Smooth muscle cell (in vitro differentiated cells): Measurements from ENCODE around the gene CFAP91. TPM values are rescaled to one million over a fixed set of nuclear protein-coding genes. Genes with fewer than 3 reads are reported as not detected.

Experiments
- DNase-seq: peaks from one replicate; lab custom pipeline; 2025; ENCODE audit not compliant: unreplicated experiment; lab: John Stamatoyannopoulos, UW
- H2AFZ ChIP-seq: fragments of 200-600 bp; sonication (generic); 2 replicates; pipeline ENCODE4 v1.6.0; 2016; ENCODE audit warnings: antibody characterized with exemption, low read depth, mild to moderate bottlenecking
- H3F3A ChIP-seq: fragments of 200-600 bp; sonication (generic); 2 replicates; pipeline ENCODE4 v1.6.0; 2017; ENCODE audit warnings: antibody characterized with exemption, low read depth
- H3K27ac ChIP-seq: fragments of 200-600 bp; sonication (generic); 2 replicates; pipeline ENCODE4 v1.5.1; 2016; ENCODE audit warnings: low read depth, mild to moderate bottlenecking
- H3K27me3 ChIP-seq: fragments of 200-600 bp; sonication (generic); 2 replicates; pipeline ENCODE4 v1.6.1; 2016; ENCODE audit warnings: low read depth, mild to moderate bottlenecking
- H3K36me3 ChIP-seq: fragments of 200-600 bp; sonication (generic); 2 replicates; pipeline ENCODE4 v1.5.1; 2016; ENCODE audit warnings: low read depth
- H3K4me1 ChIP-seq: fragments of 200-600 bp; sonication (generic); 2 replicates; pipeline ENCODE4 v1.5.1; 2016; ENCODE audit warnings: low read depth
- H3K4me2 ChIP-seq: fragments of 200-600 bp; sonication (generic); 2 replicates; pipeline ENCODE4 v1.6.0; 2016; ENCODE audit warnings: mild to moderate bottlenecking
- H3K4me3 ChIP-seq: fragments of 200-600 bp; sonication (generic); 2 replicates; pipeline ENCODE4 v1.5.1; 2016; ENCODE audit warnings: mild to moderate bottlenecking
- H3K79me2 ChIP-seq: fragments of 200-600 bp; sonication (generic); 2 replicates; pipeline ENCODE4 v1.6.0; 2016; ENCODE audit warnings: low read depth, mild to moderate bottlenecking
- H3K9ac ChIP-seq: fragments of 200-600 bp; sonication (generic); 2 replicates; pipeline ENCODE4 v1.6.0; 2016; ENCODE audit warnings: low read depth
- H3K9me3 ChIP-seq: fragments of 200-600 bp; sonication (generic); replicated peaks from 2 replicates; pipeline ENCODE4 v1.5.1; 2016; ENCODE audit warnings: low read depth
- H4K20me1 ChIP-seq: fragments of 200-600 bp; sonication (generic); 2 replicates; pipeline ENCODE4 v1.6.0; 2016; ENCODE audit warnings: low read depth
- WGBS: methylation state at CpG from one replicate; pipeline ENCODE4 v1.1.7; 2016; ENCODE audit warnings: low lambda C conversion rate; 5-methylcytosine and 5-hydroxymethylcytosine counted together
- polyA plus RNA-seq: library from polyadenylated mRNA; unstranded; fragments of >200 nt; fragmentation: Nextera tagmentation; extraction: Ambion mirVana; gene quantifications from 2 replicates; pipeline ENCODE4 v1.2.1, GENCODE V29; 2016
- total RNA-seq: library from RNA; depleted of rRNA; stranded (reverse); fragments of >200 nt; gene quantifications from 2 replicates; pipeline ENCODE4 v1.2.3, GENCODE V29; 2014
- TF ChIP-seq, protein P1 (sequence below): fragments of 200-600 bp; sonication (generic); IDR thresholded peaks from 2 replicates; pipeline ENCODE4 v1.5.1; 2017; ENCODE audit warnings: borderline replicate concordance, mild to moderate bottlenecking, antibody characterized with exemption; ENCODE audit not compliant: insufficient read depth, poor library complexity, severe bottlenecking

Gene CFAP91
- total and polyA plus RNA-seq, 2 experiments from 2014 or later, result 0.40 TPM; not detected in 1

DNA sequence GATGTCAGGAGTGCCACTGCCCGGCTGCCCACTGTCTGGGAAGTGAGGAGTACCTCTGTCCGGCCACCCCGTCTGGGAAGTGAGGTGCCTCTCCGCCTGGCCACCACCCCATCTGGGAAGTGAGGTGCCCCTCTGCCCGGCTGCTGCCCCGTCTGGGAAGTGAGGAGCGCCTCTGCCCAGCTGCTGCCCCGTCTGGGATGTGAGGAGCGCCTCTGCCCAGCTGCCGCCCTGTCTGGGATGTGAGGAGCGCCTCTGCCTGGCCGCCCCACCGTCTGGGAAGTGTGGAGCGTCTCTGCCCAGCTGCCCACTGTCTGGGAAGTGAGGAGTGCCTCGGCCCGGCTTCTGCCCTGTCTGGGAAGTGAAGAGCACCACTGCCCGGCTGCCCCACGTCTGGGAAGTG, 28.9 kb upstream of the CFAP91 start:
- peaks cover 28% of the 10 kb centered on the region for H3K79me2 ChIP-seq
- no peak for DNase-seq
- no peaks in the 10 kb centered on the region for H4K20me1 ChIP-seq
- no peaks in the 10 kb centered on the region for H3K27me3 ChIP-seq
- no peak overlapping the region for H3K4me2 ChIP-seq
- TF ChIP-seq, protein P1, sequence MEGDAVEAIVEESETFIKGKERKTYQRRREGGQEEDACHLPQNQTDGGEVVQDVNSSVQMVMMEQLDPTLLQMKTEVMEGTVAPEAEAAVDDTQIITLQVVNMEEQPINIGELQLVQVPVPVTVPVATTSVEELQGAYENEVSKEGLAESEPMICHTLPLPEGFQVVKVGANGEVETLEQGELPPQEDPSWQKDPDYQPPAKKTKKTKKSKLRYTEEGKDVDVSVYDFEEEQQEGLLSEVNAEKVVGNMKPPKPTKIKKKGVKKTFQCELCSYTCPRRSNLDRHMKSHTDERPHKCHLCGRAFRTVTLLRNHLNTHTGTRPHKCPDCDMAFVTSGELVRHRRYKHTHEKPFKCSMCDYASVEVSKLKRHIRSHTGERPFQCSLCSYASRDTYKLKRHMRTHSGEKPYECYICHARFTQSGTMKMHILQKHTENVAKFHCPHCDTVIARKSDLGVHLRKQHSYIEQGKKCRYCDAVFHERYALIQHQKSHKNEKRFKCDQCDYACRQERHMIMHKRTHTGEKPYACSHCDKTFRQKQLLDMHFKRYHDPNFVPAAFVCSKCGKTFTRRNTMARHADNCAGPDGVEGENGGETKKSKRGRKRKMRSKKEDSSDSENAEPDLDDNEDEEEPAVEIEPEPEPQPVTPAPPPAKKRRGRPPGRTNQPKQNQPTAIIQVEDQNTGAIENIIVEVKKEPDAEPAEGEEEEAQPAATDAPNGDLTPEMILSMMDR, result no peak
- peaks cover 15% of the 10 kb centered on the region for H3K4me1 ChIP-seq
- no peak overlapping the region for H3K27ac ChIP-seq
- H3F3A ChIP-seq, result no peaks in the 10 kb centered on the region
- no peak overlapping the region for H3K4me3 ChIP-seq
- no peak overlapping the region for H2AFZ ChIP-seq
- peaks cover 7% of the 10 kb centered on the region for H3K36me3 ChIP-seq
- 98% methylated on average over 12 of the region's 18 CpGs for WGBS
- no peaks in the 10 kb centered on the region for H3K9me3 ChIP-seq
- no peak overlapping the region for H3K9ac ChIP-seq

DNA sequence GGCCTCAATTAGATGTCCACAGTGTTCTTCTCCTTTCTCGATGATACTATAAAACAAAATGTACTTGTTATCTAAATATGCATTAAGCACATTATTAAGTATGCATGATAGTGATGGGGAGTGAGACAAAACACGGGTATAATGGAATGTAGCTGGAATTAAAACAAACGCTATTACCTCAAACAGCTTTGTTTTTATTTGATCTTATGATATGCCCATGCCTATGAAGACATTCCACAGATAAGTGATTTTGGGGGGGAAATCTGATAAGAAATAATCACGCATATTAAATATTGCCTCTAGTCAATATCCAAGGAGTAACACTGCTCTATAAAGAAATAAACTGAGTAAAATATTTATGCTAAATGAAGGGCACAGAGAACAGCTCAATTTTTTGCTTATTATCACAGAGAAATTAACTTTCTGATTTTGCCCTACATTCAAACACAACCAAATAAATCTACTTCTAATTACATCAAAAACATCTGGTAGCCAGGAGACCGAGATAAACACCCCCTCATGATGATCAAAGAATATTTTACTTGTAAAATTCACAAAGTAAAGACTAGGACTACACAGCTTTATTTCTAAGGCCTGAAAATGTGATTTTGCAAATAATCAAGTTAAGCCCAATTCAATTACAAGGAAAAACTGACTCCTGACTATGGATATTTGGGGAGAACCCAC, 27.5 kb upstream of the CFAP91 start:
- WGBS, result 73% methylated on average over 5 of the region's 5 CpGs
- H3K4me3 ChIP-seq, result peak overlapping the region; percentile 59
- no peak overlapping the region for H3K9ac ChIP-seq

DNA sequence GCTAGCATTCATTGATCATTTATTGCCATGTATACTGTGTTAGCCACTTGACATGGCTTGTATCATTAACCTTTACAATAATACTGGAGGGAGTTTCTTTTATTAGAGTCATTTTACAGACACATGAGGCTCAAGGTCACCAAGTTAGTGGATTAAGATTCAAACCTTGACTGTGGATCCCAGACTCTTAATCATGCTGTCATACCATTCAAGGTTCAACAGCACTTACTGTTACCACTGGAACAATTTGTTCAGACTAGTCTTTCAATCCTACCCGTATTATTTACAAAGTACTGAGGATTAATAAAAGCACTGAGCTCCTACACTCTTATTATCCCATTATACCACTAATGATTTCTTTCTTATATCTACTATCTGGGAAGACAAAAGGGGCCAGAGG, 26.8 kb upstream of the CFAP91 start:
- Histone ChIP-seq H3F3A (no peaks in the 10 kb centered on the region), H3K27ac (peak overlapping the region; percentile 39), H3K4me3 (peak overlapping the region; percentile 59), H3K27me3 (no peaks in the 10 kb centered on the region), H4K20me1 (no peaks in the 10 kb centered on the region), H3K9ac (peak overlapping the region; percentile 60), H3K36me3 (peaks cover 2% of the 10 kb centered on the region), H3K79me2 (peaks cover 25% of the 10 kb centered on the region), H3K9me3 (no peaks in the 10 kb centered on the region), H3K4me1 (peaks cover 15% of the 10 kb centered on the region), H3K4me2 (peak overlapping the region; percentile 89), H2AFZ (peak overlapping the region; percentile 90)
- TF ChIP-seq, protein P1, result no peak
- DNase-seq, result no peak
- WGBS, result 30% methylated on average over 1 of the region's 1 CpG

More for the DNA sequence above, 27.5 kb upstream of the CFAP91 start:
- no peak overlapping the region for H2AFZ ChIP-seq
- H3K79me2 ChIP-seq, result peaks cover 28% of the 10 kb centered on the region
- peak overlapping the region; percentile 89 for H3K4me2 ChIP-seq
- no peaks in the 10 kb centered on the region for H3K9me3 ChIP-seq
- H3K27ac ChIP-seq, result no peak overlapping the region
- H3K36me3 ChIP-seq, result peaks cover 2% of the 10 kb centered on the region
- H3F3A ChIP-seq, result no peaks in the 10 kb centered on the region
- no peaks in the 10 kb centered on the region for H3K27me3 ChIP-seq
- TF ChIP-seq, protein P1, result no peak
- H4K20me1 ChIP-seq, result no peaks in the 10 kb centered on the region
- no peak for DNase-seq
- peaks cover 15% of the 10 kb centered on the region for H3K4me1 ChIP-seq
